Measurements from ENCODE around the gene PARP4.
"Not testable (repeated sequence)": the region's sequence is repeated elsewhere in the genome, so short reads cannot be mapped to it uniquely, and the experiment has no call there.

PARP4 gene

GRCh38 chr13:24452044-24452443, 60.5 kb downstream of the PARP4 start:
- no peak for DNase-seq (ENCODE audit: low read depth in 2 of 2)

GRCh38 chr13:24450530-24450929, 62.0 kb downstream of the PARP4 start:
- no peak for DNase-seq (ENCODE audit: low read depth in 2 of 2)

GRCh38 chr13:24444851-24445250, 67.7 kb downstream of the PARP4 start:
- not testable (repeated sequence) for DNase-seq (ENCODE audit: low read depth in 2 of 2)

DNA sequence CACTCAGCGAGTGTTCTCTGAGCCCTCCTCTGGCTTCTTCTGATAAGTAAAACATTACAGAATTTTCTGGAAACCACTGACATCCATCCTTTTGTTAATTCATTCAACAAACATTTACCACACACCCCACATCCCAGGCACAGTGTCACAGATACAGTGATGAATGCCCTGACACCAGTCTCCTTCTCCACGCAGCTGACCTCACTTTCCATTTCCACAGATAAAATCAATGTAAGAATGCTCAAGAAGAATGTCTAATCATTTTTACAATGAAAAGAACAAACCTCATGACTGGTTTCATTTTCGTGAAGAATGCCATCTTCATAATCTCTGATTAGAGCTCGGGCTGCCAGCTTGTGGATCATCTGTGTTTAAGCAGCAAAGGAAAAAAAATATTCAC, 69.2 kb downstream of the PARP4 start:
- no peak for DNase-seq (ENCODE audit: low read depth in 2 of 2)

DNA sequence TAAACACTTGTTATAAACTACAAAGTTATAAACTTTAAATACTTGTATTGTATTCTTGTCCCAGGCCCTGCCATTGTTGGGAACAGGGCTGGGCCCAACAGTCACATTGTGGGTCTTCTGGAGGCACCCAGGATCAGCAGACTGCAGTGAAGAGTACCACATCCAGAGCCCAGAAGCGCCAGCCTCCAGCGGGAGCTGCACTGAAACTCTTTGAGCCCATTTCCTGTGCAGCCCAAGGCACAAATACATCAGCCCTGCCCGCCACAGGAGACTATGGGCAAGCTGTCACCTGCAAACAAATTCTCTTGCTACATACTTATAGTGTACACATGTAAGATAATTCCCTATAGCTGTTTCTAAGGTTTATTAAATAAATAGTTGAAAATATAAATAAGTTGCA, 86.5 kb downstream of the PARP4 start:
- DNase-seq (ENCODE audit: low read depth in 2 of 2): not testable (repeated sequence)

GRCh38 chr13:24419668-24420067, 92.9 kb downstream of the PARP4 start:
- not testable (repeated sequence) for DNase-seq (ENCODE audit: low read depth in 2 of 2)

- no peak for DNase-seq (ENCODE audit: low read depth in 2 of 2)
Observed at GRCh38 chr13:24407844-24408243, 104.7 kb downstream of the PARP4 start.

GRCh38 chr13:24406524-24406923, 106.1 kb downstream of the PARP4 start:
- DNase-seq (ENCODE audit: low read depth in 2 of 2): no peak

GRCh38 chr13:24396821-24397220, 115.8 kb downstream of the PARP4 start:
- DNase-seq (ENCODE audit: low read depth in 2 of 2): no peak

GRCh38 chr13:24392972-24393371, 119.6 kb downstream of the PARP4 start:
- no peak for DNase-seq (ENCODE audit: low read depth in 2 of 2)

- not testable (repeated sequence) for DNase-seq (ENCODE audit: low read depth in 2 of 2)
Observed at GRCh38 chr13:24391771-24392683, 120.6 kb downstream of the PARP4 start.

DNA sequence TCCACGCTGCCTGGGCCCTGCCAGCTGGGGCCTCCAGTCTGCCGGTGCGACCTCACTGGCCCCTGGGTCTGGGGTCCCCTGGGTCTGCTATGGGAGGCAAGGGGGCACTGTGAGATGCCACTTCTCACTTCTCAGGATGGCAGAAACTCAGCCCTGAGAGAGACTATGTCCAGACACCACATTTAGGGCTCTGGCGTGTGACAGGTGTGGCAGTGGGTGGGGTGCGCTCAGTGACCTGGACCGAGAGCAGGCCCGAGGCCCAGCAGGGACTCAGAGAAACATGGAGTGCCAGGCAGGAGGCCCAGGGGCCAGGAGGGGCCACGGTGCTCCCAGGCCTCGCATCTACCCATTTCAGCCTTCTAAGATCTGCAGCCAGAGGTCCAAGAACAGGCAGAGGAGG, 121.8 kb downstream of the PARP4 start:
- DNase-seq (ENCODE audit: low read depth in 2 of 2): not testable (repeated sequence)

GRCh38 chr13:24389506-24389905, 123.1 kb downstream of the PARP4 start:
- no peak for DNase-seq (ENCODE audit: low read depth in 2 of 2)

DNA sequence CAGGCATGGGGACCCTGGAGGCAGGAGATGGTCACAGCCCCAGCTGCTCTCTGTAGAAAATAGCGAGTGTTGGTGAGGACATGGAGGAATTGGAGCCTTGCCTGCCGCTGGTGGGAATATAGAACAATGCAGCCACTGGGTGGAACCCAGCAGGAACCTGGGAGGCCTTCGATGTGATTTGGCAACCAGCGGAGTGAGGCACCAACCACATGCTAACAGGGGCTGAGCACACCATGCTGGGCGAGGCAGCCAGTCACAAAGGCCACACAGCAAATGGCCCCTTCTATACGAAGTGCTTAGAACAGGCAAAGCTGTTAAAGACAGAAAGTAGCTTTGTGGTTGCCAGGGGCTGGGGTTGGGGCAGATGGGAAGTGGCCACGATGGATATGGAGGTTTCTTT, 123.8 kb downstream of the PARP4 start:
- DNase-seq (ENCODE audit: low read depth in 2 of 2): not testable (repeated sequence)

- DNase-seq (ENCODE audit: low read depth in 2 of 2): no peak
Observed at GRCh38 chr13:24386816-24387708, 125.5 kb downstream of the PARP4 start.

- no peak for DNase-seq (ENCODE audit: low read depth in 2 of 2)
Observed at GRCh38 chr13:24385902-24386301, 126.7 kb downstream of the PARP4 start.

DNA sequence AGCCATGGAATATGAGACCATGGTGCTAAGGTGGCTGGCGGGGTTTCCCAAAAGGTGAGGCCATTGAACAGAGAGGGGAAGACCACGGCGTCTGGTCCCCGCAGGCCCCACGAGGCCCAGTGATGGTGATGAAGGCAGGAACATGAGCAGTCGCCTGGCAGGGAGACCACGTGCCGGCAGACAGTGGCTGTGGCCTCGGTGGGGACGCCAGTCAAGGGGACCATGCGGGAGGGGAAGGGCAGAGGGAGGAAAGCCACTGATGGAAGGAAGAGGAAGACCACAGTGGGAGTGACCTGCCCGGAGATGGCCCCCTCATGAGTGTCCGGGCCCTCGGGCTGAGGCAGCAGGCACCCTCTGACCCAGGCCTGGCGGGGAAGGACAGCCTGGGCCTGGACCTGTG, 127.6 kb downstream of the PARP4 start:
- DNase-seq (ENCODE audit: low read depth in 2 of 2): not testable (repeated sequence)

GRCh38 chr13:24384091-24384490, 128.5 kb downstream of the PARP4 start:
- DNase-seq (ENCODE audit: low read depth in 2 of 2): not testable (repeated sequence)

GRCh38 chr13:24381541-24382265, 130.9 kb downstream of the PARP4 start:
- no peak for DNase-seq (ENCODE audit: low read depth in 2 of 2)

DNA sequence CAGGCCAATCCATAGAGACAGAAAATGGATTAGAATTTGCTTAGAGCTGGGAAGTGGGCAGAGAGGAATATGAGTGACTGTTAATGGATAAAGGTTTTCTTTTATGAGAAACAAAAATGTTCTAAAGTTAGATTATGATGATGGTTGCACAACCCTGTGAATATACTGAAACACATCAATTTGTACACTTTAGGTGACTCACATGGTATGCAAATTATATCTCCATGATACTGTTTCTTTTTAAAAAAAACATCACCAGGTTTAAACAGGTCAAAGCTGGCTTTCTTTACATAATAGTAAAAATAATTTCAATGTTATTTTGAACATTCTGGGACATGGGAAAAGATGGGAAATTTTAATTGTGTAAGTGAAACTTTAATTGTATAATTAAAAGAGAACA, 131.7 kb downstream of the PARP4 start:
- DNase-seq (ENCODE audit: low read depth in 2 of 2): not testable (repeated sequence)

GRCh38 chr13:24380227-24380626, 132.4 kb downstream of the PARP4 start:
- not testable (repeated sequence) for DNase-seq (ENCODE audit: low read depth in 2 of 2)

GRCh38 chr13:24371273-24371672, 141.3 kb downstream of the PARP4 start:
- not testable (repeated sequence) for DNase-seq (ENCODE audit: low read depth in 2 of 2)
